Ishikawa (cell line): ENCODE measurements around the gene RECQL5.

Experiments used
- CEBPB ChIP-seq: IDR thresholded peaks from 2 replicates; pipeline ENCODE4 v1.6.1; 2012
- CREB1 ChIP-seq: IDR thresholded peaks from 2 replicates; pipeline ENCODE4 v1.6.1; 2012; ENCODE audit warnings: low read depth
- EGR1 ChIP-seq: IDR thresholded peaks from 2 replicates; pipeline ENCODE4 v1.6.1; 2012
- EP300 ChIP-seq: IDR thresholded peaks from 2 replicates; pipeline ENCODE4 v1.6.1; 2012; ENCODE audit warnings: borderline replicate concordance
- FOXM1 ChIP-seq: IDR thresholded peaks from 2 replicates; pipeline ENCODE4 v1.6.1; 2012; ENCODE audit warnings: low read depth, borderline replicate concordance
- NFIC ChIP-seq: IDR thresholded peaks from 2 replicates; pipeline ENCODE4 v1.6.1; 2012
- RAD21 ChIP-seq: IDR thresholded peaks from 2 replicates; pipeline ENCODE4 v1.6.1; 2012; ENCODE audit warnings: low read depth
- REST ChIP-seq: IDR thresholded peaks from 2 replicates; pipeline ENCODE4 v1.6.1; 2012; ENCODE audit warnings: low read depth, mild to moderate bottlenecking
- TAF1 ChIP-seq: IDR thresholded peaks from 2 replicates; pipeline ENCODE4 v1.6.1; 2012; ENCODE audit warnings: low read depth, mild to moderate bottlenecking
- TCF12 ChIP-seq: IDR thresholded peaks from 2 replicates; pipeline ENCODE4 v1.6.1; 2012; ENCODE audit warnings: low read depth
- TEAD4 ChIP-seq: IDR thresholded peaks from 2 replicates; pipeline ENCODE4 v1.6.1; 2012
- YY1 ChIP-seq: IDR thresholded peaks from 2 replicates; pipeline ENCODE4 v1.6.1; 2012; ENCODE audit warnings: low read depth
- ZBTB7A ChIP-seq: IDR thresholded peaks from 2 replicates; pipeline ENCODE4 v1.6.1; 2012; ENCODE audit warnings: low read depth
- TF ChIP-seq, protein P1 (sequence below): IDR thresholded peaks from 2 replicates; pipeline ENCODE4 v1.6.1; 2012
- TF ChIP-seq, protein P2 (sequence below): IDR thresholded peaks from 2 replicates; pipeline ENCODE4 v1.6.1; 2012

Gene RECQL5

GRCh38 chr17:75628425-75628824 lies 38.5 kb downstream of the RECQL5 start:
- TF ChIP-seq TAF1, result no peak
- TF ChIP-seq REST, result no peak
- no peak for TF ChIP-seq TCF12
- no peak for TF ChIP-seq EP300
- TF ChIP-seq, protein P1, sequence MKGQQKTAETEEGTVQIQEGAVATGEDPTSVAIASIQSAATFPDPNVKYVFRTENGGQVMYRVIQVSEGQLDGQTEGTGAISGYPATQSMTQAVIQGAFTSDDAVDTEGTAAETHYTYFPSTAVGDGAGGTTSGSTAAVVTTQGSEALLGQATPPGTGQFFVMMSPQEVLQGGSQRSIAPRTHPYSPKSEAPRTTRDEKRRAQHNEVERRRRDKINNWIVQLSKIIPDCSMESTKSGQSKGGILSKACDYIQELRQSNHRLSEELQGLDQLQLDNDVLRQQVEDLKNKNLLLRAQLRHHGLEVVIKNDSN, result no peak
- no peak for TF ChIP-seq RAD21
- TF ChIP-seq YY1, result no peak
- no peak for TF ChIP-seq FOXM1
- TF ChIP-seq ZBTB7A, result no peak
- TF ChIP-seq, protein P2, sequence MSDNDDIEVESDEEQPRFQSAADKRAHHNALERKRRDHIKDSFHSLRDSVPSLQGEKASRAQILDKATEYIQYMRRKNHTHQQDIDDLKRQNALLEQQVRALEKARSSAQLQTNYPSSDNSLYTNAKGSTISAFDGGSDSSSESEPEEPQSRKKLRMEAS, result no peak
- TF ChIP-seq CREB1, result no peak
- no peak for TF ChIP-seq NFIC
- no peak for TF ChIP-seq CEBPB
- no peak for TF ChIP-seq TEAD4
- no peak for TF ChIP-seq EGR1

DNA sequence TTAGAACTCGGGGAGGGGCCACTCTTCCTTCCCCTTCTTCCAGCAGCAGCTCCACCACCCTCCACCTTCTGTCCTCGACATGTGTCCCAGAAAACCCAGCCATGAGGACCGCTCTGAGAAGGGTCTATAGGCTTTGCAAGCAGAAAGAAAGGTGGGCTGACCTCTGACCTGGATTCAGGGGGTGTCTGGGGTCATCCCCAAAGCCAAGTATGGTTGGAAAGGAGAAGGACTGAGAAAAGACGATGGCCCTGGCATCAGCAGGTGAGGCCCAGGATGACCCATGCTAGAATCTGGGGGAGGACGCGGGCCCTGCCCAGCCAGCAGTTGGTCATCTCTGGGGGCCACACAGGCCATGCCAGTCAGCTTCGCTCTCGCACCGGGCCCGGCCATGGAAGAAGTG lies 39.9 kb downstream of the RECQL5 start:
- no peak for TF ChIP-seq REST
- no peak for TF ChIP-seq TCF12
- no peak for TF ChIP-seq YY1
- TF ChIP-seq EGR1, result no peak
- no peak for TF ChIP-seq TEAD4
- no peak for TF ChIP-seq NFIC
- TF ChIP-seq CREB1, result no peak
- TF ChIP-seq FOXM1, result no peak
- no peak for TF ChIP-seq EP300
- no peak for TF ChIP-seq RAD21
- no peak for TF ChIP-seq TAF1
- TF ChIP-seq, protein P1, result no peak
- no peak for TF ChIP-seq ZBTB7A
- TF ChIP-seq CEBPB, result no peak
- TF ChIP-seq, protein P2, result no peak

- TF ChIP-seq CREB1, result no peak
- no peak for TF ChIP-seq RAD21
- TF ChIP-seq EGR1, result no peak
- TF ChIP-seq YY1, result no peak
- no peak for TF ChIP-seq TAF1
- no peak for TF ChIP-seq REST
- no peak for TF ChIP-seq ZBTB7A
Observed at GRCh38 chr17:75626496-75627038, 40.4 kb downstream of the RECQL5 start.

- peak; percentile 41; the same call in 1 of the 2 replicates for TF ChIP-seq RAD21
- 0 out of 2 replicates have a peak, but pooled peaks have one; percentile 45 for TF ChIP-seq ZBTB7A
- no peak for TF ChIP-seq YY1
- TF ChIP-seq, protein P1, result no peak
- no peak for TF ChIP-seq CREB1
- TF ChIP-seq, protein P2, result no peak
Observed at GRCh38 chr17:75625813-75626486, 41.0 kb downstream of the RECQL5 start.
